GM23248 (cell line): ENCODE measurements around the gene ST3GAL3.

Experiments used
- EZH2 ChIP-seq: fragments of 200-600 bp; sonication (generic); IDR thresholded peaks from 2 replicates; pipeline ENCODE4 v1.6.1; 2018; ENCODE audit warnings: antibody characterized with exemption, mild to moderate bottlenecking; ENCODE audit not compliant: insufficient read depth, poor library complexity, severe bottlenecking
- EZH2phosphoT487 ChIP-seq: fragments of 200-600 bp; sonication (generic); IDR thresholded peaks from 2 replicates; pipeline ENCODE4 v1.6.1; 2018; ENCODE audit warnings: antibody characterized with exemption, moderate library complexity, mild to moderate bottlenecking, low read depth; ENCODE audit not compliant: insufficient read depth

- TF ChIP-seq EZH2phosphoT487 (no peak), EZH2 (no peak)
Measured at GRCh38 chr1:43961692-43962091, 254.4 kb downstream of the ST3GAL3 start.
